Lower leg skin (tissue), 3 donors: Measurements from ENCODE around the gene STRBP.

Experiments
- POLR2A ChIP-seq, 2 donors: fragments of 450-650 bp; IDR thresholded peaks; one replicate each; pipeline ENCODE4 v1.6.1; 2016 to 2017; ENCODE audit warnings: antibody characterized with exemption in 2 of 2, mild to moderate bottlenecking in 1 of 2, moderate library complexity in 1 of 2
- TF ChIP-seq, protein P1 (sequence below), 3 donors: fragments of 450-650 bp; IDR thresholded peaks; one replicate each; pipeline ENCODE4 v1.5.1; 2016; ENCODE audit warnings: antibody characterized with exemption in 3 of 3, mild to moderate bottlenecking in 3 of 3, moderate library complexity in 2 of 3

DNA sequence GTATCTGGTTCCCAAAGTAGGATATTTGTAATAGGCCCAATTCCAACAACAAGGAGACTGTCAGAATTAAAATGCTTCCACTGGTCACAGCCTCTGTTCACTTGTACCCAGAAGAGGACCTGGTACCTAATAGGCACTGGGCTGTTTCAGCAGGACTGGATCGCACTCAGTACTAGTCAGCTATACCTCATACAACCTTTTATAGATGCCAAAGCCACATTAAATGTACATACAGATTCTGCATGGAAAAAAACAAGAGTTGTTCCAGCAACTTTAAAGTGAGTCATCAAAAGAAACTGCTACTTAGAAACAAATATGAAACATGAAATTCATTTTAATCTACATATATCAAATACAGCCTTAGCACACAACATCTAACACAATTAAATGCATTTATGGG lies 147.4 kb downstream of the STRBP start:
- TF ChIP-seq, protein P1, sequence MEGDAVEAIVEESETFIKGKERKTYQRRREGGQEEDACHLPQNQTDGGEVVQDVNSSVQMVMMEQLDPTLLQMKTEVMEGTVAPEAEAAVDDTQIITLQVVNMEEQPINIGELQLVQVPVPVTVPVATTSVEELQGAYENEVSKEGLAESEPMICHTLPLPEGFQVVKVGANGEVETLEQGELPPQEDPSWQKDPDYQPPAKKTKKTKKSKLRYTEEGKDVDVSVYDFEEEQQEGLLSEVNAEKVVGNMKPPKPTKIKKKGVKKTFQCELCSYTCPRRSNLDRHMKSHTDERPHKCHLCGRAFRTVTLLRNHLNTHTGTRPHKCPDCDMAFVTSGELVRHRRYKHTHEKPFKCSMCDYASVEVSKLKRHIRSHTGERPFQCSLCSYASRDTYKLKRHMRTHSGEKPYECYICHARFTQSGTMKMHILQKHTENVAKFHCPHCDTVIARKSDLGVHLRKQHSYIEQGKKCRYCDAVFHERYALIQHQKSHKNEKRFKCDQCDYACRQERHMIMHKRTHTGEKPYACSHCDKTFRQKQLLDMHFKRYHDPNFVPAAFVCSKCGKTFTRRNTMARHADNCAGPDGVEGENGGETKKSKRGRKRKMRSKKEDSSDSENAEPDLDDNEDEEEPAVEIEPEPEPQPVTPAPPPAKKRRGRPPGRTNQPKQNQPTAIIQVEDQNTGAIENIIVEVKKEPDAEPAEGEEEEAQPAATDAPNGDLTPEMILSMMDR (IDR thresholded peaks at IDR 0.05) = no peak
- no peak for TF ChIP-seq POLR2A (IDR thresholded peaks at IDR 0.05)
